ENCODE results near the gene HCST.
"Not testable (repeated sequence)": the region's sequence is repeated elsewhere in the genome, so short reads cannot be mapped to it uniquely, and the experiment has no call there.

The HCST gene

GRCh38 chr19:35901854-35902661 lies at the start of gene HCST:
TSS of gene HCST (plus strand) at chr19:35902529. CDS start at chr19:35902594, 65 bp downstream.
- DNase-seq: peak; percentile 61

GRCh38 chr19:35853038-35853756 lies 49.1 kb upstream of the HCST start:
- DNase-seq: no peak

GRCh38 chr19:35856546-35857149 lies 45.7 kb upstream of the HCST start, which contains the start of gene KIRREL2:
TSS of gene KIRREL2 (plus strand) at chr19:35856911. CDS start at chr19:35857120, 209 bp downstream.
- peak; percentile 53 for DNase-seq

- DNase-seq: no peak
Measured at GRCh38 chr19:35858311-35858710, 44.0 kb upstream of the HCST start.

- DNase-seq: no peak
Measured at GRCh38 chr19:35859414-35859813, 42.9 kb upstream of the HCST start.

GRCh38 chr19:35860436-35860817 lies 41.9 kb upstream of the HCST start:
- DNase-seq: no peak

GRCh38 chr19:35860818-35861639 lies 41.3 kb upstream of the HCST start:
- no peak for DNase-seq

- no peak for DNase-seq
Measured at GRCh38 chr19:35861640-35862160, 40.6 kb upstream of the HCST start.

- DNase-seq: no peak
Measured at GRCh38 chr19:35862528-35862927, 39.8 kb upstream of the HCST start.

GRCh38 chr19:35863018-35863417 lies 39.3 kb upstream of the HCST start:
- no peak for DNase-seq

GRCh38 chr19:35868172-35868822 lies 34.0 kb upstream of the HCST start, which contains the start of gene APLP1:
TSS of gene APLP1 (plus strand) at chr19:35868574. CDS start at chr19:35868637, 63 bp downstream.
- peak; percentile 75 for DNase-seq

- no peak for DNase-seq
Measured at GRCh38 chr19:35868823-35869326, 33.5 kb upstream of the HCST start.

- peak; percentile 81 for DNase-seq
Measured at GRCh38 chr19:35869327-35870123, 32.8 kb upstream of the HCST start.

- not testable (repeated sequence) for DNase-seq
Measured at GRCh38 chr19:35870124-35870736, 32.1 kb upstream of the HCST start.

- DNase-seq: no peak
Measured at GRCh38 chr19:35870798-35871197, 31.5 kb upstream of the HCST start.

GRCh38 chr19:35871611-35872010 lies 30.7 kb upstream of the HCST start:
- DNase-seq: no peak

GRCh38 chr19:35872180-35872579 lies 30.1 kb upstream of the HCST start:
- no peak for DNase-seq

- DNase-seq: no peak
Measured at GRCh38 chr19:35874392-35874930, 27.9 kb upstream of the HCST start.

GRCh38 chr19:35879068-35879467 lies 23.3 kb upstream of the HCST start:
- no peak for DNase-seq

GRCh38 chr19:35879770-35880317 lies 22.5 kb upstream of the HCST start:
- peak; percentile 70 for DNase-seq

All from activated T-cell treated with anti-CD3 and anti-CD28 coated beads, Interleukin-2, amount 50 U/mL, for 1 hour (primary cell).